SK-N-SH treated with all-trans-retinoic acid at 6 μM for 48 hours (cell line): ENCODE data around the gene IGFN1.

Experiments used
- ARNTL ChIP-seq: fragments of 450-650 bp; formaldehyde crosslinking; IDR thresholded peaks from 2 replicates; pipeline ENCODE4 v1.5.0; 2020; ENCODE audit warnings: low read depth, mild to moderate bottlenecking, moderate library complexity, borderline replicate concordance
- CSDC2 ChIP-seq: fragments of 250-450 bp; sonication (Bioruptor Pico); IDR thresholded peaks from 2 replicates; pipeline ENCODE4 v1.5.0; 2020; ENCODE audit warnings: mild to moderate bottlenecking, moderate library complexity
- ISL1 ChIP-seq: fragments of 250-450 bp; sonication (Bioruptor Pico); IDR thresholded peaks from 2 replicates; pipeline ENCODE4 v2.1.2; 2022; ENCODE audit warnings: mild to moderate bottlenecking, moderate library complexity
- OSR1 ChIP-seq: fragments of 250-450 bp; sonication (Bioruptor Pico); IDR thresholded peaks from 2 replicates; pipeline ENCODE4 v1.8.0; 2022; ENCODE audit warnings: moderate library complexity, mild to moderate bottlenecking, inconsistent platforms
- PPARA ChIP-seq: fragments of 250-450 bp; sonication (Bioruptor Pico); IDR thresholded peaks from 2 replicates; pipeline ENCODE4 v1.5.0; 2020; ENCODE audit warnings: mild to moderate bottlenecking, borderline replicate concordance
- RARB ChIP-seq: fragments of 250-450 bp; sonication (Bioruptor Pico); IDR thresholded peaks from 2 replicates; pipeline ENCODE4 v1.8.0; 2021; ENCODE audit warnings: mild to moderate bottlenecking, moderate library complexity
- SNAI2 ChIP-seq: fragments of 250-450 bp; sonication (Bioruptor Pico); IDR thresholded peaks from 2 replicates; pipeline ENCODE4 v1.5.0; 2020; ENCODE audit warnings: mild to moderate bottlenecking, moderate library complexity
- TCF4 ChIP-seq: fragments of 250-450 bp; sonication (Bioruptor Pico); IDR thresholded peaks from 2 replicates; pipeline ENCODE4 v1.8.0; 2021; ENCODE audit warnings: mild to moderate bottlenecking, moderate library complexity, borderline replicate concordance
- ZFP3 ChIP-seq: fragments of 250-450 bp; sonication (Bioruptor Pico); IDR thresholded peaks from 2 replicates; pipeline ENCODE4 v1.5.0; 2020; ENCODE audit warnings: mild to moderate bottlenecking, moderate library complexity
- ZFP30 ChIP-seq: fragments of 450-650 bp; formaldehyde crosslinking; IDR thresholded peaks from 2 replicates; pipeline ENCODE4 v1.5.0; 2022; ENCODE audit warnings: mild to moderate bottlenecking, moderate library complexity
- ZNF565 ChIP-seq: fragments of 450-650 bp; formaldehyde crosslinking; conservative IDR thresholded peaks from 2 replicates; pipeline ENCODE4 v1.5.0; 2020; ENCODE audit warnings: low read depth, mild to moderate bottlenecking, moderate library complexity
- TF ChIP-seq, protein P1 (sequence below): fragments of 250-450 bp; sonication (Bioruptor Pico); IDR thresholded peaks from 2 replicates; pipeline ENCODE4 v1.8.0; 2021; ENCODE audit warnings: low read depth, mild to moderate bottlenecking, moderate library complexity, borderline replicate concordance
- TF ChIP-seq, protein P2 (sequence below): fragments of 250-450 bp; sonication (Bioruptor Pico); IDR thresholded peaks from 2 replicates; pipeline ENCODE4 v1.8.0; 2020; ENCODE audit warnings: mild to moderate bottlenecking, moderate library complexity, borderline replicate concordance
- TF ChIP-seq, protein P3 (sequence below): fragments of 250-450 bp; sonication (Bioruptor Pico); IDR thresholded peaks from 2 replicates; pipeline ENCODE4 v1.5.1; 2021; ENCODE audit warnings: mild to moderate bottlenecking, moderate library complexity

DNA sequence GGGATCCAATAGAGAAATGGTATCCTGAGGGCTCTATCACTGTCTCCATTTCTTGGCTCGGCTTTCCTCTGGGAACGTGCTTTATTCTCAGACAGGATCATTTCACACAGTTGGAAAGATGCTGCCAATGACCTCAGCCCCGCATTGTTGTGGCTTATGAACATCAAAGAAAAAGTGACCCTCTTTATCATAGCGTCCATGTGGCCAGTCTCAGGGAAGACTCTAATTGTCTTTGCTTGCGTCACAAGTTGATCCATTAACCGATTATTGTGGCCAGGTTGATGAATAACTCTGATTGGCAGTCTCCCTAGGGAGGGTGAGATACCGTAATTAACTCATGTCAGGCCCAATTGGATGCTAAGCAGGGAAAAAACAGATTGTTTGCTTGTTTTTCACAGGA lies 26.0 kb upstream of the IGFN1 start:
- no peak for TF ChIP-seq RARB (CRISPR knock-in tag)
- TF ChIP-seq TCF4 (CRISPR knock-in tag) = peak; percentile 41; the same call in 1 of the 2 replicates
- TF ChIP-seq, protein P1, sequence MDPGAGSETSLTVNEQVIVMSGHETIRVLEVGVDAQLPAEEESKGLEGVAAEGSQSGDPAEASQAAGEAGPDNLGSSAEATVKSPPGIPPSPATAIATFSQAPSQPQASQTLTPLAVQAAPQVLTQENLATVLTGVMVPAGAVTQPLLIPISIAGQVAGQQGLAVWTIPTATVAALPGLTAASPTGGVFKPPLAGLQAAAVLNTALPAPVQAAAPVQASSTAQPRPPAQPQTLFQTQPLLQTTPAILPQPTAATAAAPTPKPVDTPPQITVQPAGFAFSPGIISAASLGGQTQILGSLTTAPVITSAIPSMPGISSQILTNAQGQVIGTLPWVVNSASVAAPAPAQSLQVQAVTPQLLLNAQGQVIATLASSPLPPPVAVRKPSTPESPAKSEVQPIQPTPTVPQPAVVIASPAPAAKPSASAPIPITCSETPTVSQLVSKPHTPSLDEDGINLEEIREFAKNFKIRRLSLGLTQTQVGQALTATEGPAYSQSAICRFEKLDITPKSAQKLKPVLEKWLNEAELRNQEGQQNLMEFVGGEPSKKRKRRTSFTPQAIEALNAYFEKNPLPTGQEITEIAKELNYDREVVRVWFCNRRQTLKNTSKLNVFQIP = no peak
- TF ChIP-seq, protein P2, sequence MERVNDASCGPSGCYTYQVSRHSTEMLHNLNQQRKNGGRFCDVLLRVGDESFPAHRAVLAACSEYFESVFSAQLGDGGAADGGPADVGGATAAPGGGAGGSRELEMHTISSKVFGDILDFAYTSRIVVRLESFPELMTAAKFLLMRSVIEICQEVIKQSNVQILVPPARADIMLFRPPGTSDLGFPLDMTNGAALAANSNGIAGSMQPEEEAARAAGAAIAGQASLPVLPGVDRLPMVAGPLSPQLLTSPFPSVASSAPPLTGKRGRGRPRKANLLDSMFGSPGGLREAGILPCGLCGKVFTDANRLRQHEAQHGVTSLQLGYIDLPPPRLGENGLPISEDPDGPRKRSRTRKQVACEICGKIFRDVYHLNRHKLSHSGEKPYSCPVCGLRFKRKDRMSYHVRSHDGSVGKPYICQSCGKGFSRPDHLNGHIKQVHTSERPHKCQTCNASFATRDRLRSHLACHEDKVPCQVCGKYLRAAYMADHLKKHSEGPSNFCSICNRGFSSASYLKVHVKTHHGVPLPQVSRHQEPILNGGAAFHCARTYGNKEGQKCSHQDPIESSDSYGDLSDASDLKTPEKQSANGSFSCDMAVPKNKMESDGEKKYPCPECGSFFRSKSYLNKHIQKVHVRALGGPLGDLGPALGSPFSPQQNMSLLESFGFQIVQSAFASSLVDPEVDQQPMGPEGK (CRISPR knock-in tag) = no peak
- no peak for TF ChIP-seq ISL1 (CRISPR knock-in tag)
- no peak for TF ChIP-seq ZNF565 (CRISPR knock-in tag)
- no peak for TF ChIP-seq ZFP3
- no peak for TF ChIP-seq SNAI2 (CRISPR knock-in tag)
- TF ChIP-seq ZFP30 (CRISPR knock-in tag) = no peak
- TF ChIP-seq PPARA (CRISPR knock-in tag) = no peak
- TF ChIP-seq CSDC2 = no peak
- TF ChIP-seq, protein P3, sequence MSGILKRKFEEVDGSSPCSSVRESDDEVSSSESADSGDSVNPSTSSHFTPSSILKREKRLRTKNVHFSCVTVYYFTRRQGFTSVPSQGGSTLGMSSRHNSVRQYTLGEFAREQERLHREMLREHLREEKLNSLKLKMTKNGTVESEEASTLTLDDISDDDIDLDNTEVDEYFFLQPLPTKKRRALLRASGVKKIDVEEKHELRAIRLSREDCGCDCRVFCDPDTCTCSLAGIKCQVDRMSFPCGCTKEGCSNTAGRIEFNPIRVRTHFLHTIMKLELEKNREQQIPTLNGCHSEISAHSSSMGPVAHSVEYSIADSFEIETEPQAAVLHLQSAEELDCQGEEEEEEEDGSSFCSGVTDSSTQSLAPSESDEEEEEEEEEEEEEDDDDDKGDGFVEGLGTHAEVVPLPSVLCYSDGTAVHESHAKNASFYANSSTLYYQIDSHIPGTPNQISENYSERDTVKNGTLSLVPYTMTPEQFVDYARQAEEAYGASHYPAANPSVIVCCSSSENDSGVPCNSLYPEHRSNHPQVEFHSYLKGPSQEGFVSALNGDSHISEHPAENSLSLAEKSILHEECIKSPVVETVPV = no peak
- TF ChIP-seq OSR1 (CRISPR knock-in tag) = no peak
- no peak for TF ChIP-seq ARNTL (CRISPR knock-in tag)
